C4-2B (cell line): ENCODE results near the gene RAB11FIP2.

Experiments used
- H3K27ac ChIP-seq: fragments of 450-650 bp; 2 replicates; pipeline ENCODE4 v1.5.1; 2017
- ZFX ChIP-seq: fragments of 450-650 bp; IDR thresholded peaks from 2 replicates; pipeline ENCODE4 v1.6.1; 2017
- TF ChIP-seq, protein P1 (sequence below): fragments of 450-650 bp; conservative IDR thresholded peaks from 2 replicates; pipeline ENCODE4 v1.5.1; 2017; ENCODE audit warnings: mild to moderate bottlenecking

RAB11FIP2 gene

DNA sequence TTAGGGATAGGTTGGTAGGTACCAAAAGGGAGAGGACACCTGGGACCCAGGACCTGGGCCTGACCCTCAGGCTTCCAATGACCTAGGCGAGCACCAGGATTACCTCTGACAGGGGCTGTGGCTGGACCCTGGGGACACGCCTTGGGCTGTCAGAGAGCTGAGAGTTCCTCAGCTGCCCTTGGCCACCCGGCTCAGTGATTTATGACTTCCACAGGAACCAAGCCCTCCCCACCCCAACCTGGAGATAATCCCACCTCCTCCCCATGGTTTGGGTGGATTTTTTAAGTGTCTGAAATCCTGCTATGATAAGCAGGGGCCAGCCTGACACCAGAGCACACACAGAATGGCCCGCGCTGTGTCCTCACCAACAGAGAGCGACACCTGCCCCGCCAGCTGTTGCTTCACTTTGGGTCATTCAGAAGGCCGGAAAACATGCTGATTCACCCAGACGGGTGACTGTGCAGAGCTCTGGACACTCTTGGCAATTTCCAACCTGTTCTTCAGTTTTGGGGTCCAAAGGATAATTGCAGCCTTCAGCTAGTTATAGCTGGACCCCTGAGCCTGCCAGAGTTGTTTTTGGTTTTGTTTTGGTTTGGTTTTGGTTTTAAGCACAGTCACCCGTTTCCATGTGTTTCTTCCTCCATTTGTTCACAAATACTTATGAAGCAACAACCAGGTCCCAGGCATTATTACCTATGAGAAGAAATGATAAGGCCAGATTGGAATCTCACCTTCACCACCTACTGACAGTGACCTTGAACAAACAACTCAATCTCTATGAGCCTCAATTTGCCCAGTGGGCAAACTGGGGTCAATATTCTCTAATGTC lies 78.2 kb downstream of the RAB11FIP2 start:
- no peak for TF ChIP-seq ZFX

DNA sequence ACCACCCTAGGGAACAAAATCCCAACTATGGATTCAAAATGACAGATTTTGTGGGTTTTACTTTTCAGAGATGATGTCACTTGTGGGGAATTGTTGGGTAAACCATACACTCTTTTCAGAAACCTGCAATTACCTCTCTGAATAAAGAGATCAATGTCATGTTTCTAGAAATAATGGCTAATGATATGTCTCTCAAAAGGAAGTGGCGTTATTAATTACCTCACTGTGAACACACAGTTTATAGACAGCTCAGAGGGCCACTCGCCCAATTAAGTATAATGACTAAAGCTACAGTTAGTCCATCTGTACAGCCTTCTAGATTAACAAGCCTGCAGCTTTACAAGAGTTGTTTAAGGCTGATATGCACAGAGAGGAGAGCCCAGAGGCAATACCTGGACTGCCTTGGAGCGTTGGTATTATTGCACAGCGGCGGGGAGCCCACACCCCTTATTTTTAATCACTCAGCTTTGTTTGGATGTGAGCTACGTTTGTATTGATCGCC lies 79.5 kb downstream of the RAB11FIP2 start:
- TF ChIP-seq ZFX, result no peak
- TF ChIP-seq, protein P1, sequence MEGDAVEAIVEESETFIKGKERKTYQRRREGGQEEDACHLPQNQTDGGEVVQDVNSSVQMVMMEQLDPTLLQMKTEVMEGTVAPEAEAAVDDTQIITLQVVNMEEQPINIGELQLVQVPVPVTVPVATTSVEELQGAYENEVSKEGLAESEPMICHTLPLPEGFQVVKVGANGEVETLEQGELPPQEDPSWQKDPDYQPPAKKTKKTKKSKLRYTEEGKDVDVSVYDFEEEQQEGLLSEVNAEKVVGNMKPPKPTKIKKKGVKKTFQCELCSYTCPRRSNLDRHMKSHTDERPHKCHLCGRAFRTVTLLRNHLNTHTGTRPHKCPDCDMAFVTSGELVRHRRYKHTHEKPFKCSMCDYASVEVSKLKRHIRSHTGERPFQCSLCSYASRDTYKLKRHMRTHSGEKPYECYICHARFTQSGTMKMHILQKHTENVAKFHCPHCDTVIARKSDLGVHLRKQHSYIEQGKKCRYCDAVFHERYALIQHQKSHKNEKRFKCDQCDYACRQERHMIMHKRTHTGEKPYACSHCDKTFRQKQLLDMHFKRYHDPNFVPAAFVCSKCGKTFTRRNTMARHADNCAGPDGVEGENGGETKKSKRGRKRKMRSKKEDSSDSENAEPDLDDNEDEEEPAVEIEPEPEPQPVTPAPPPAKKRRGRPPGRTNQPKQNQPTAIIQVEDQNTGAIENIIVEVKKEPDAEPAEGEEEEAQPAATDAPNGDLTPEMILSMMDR, result no peak

More for the DNA sequence above, 78.2 kb downstream of the RAB11FIP2 start:
- no peak overlapping the region for H3K27ac ChIP-seq

DNA sequence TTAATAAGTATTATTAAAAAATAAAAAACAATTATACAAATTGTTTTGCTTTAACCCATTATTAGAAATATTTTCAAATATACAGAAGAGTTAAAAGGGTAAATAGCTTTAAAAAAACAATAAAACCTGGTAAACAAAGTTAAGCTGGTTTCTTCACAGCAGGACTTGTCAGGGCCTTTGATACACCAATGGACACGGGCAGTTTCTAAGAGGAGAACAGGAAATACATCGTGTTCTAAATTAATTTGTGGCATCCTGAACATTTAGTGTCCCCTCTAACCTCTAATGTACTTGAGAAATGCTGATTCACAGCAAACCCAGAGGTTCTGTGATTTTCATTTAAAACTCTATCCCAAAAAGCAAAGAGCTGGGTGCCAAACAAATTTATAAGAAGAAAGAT lies 80.8 kb downstream of the RAB11FIP2 start:
- TF ChIP-seq ZFX, result no peak
- TF ChIP-seq, protein P1, result no peak
- no peak overlapping the region for H3K27ac ChIP-seq

More for the DNA sequence above, 79.5 kb downstream of the RAB11FIP2 start:
- H3K27ac ChIP-seq, result no peak overlapping the region

DNA sequence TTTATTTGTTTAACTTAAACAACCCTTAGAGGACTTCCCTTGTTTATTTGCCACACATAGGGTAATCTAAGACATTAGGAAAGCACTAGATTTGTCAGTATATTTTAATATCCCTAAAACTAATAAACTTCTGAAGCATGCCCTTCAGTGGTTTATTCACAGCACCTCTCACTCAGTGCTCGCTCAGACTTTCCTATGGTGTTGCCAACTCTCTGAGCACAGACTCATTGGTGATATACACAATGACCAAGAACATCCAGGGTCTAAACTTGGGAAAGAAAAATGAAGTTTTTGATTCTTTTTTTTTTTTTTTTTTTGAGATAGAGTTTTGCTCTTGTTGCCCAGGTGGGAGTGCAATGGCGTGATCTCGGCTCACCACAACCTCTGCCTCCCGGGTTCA lies 82.2 kb downstream of the RAB11FIP2 start:
- TF ChIP-seq ZFX, result no peak
- TF ChIP-seq, protein P1, result no peak
- H3K27ac ChIP-seq, result no peak overlapping the region

DNA sequence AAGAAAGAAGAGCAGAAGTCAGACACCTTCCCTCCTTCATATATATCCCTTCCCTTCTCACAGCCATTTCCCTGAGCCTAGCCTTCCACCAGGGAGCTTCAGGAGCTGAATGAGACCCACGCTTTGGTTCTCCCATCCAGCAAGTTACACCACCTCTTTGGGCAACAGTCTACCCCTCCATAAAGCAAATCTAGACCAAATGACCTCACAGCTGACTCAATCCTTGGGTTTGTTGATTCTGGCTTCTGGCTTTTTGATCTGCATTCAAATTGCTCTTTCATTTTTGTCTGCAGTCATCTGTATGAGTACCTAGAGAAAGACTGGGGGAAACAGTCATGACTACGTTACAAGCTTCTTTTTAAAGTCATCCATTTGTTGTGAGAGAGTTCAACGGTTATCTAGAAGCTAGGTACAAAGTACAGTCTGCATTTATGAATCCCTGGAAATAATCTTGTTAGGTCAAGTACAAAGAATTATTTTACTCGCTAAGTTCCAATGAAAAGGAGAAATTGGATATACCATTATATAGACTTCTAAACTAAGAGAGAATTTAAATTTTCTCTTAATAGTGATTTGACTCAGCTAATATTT lies 86.3 kb downstream of the RAB11FIP2 start:
- no peak overlapping the region for H3K27ac ChIP-seq
- TF ChIP-seq, protein P1, result no peak
- no peak for TF ChIP-seq ZFX

DNA sequence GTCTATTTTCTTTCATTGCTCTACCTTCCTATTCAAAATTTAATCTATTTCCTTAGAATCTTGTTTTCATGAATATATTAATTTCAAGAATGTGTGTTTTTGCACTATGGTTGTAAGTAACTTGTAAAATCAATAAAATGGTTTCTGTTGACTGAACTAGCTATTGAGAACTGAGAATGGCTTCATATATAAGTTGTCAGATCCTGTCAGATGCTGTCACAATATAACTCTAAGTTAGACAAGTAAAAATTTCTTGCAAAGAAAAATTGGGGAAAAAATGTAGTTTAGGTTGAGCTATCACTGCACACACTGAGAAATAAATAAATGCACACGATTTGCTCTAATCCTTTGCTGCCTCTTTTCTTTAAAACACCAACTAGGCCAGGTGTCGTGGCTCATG lies 89.8 kb downstream of the RAB11FIP2 start:
- H3K27ac ChIP-seq, result no peak overlapping the region
- TF ChIP-seq, protein P1, result no peak
- TF ChIP-seq ZFX, result no peak

DNA sequence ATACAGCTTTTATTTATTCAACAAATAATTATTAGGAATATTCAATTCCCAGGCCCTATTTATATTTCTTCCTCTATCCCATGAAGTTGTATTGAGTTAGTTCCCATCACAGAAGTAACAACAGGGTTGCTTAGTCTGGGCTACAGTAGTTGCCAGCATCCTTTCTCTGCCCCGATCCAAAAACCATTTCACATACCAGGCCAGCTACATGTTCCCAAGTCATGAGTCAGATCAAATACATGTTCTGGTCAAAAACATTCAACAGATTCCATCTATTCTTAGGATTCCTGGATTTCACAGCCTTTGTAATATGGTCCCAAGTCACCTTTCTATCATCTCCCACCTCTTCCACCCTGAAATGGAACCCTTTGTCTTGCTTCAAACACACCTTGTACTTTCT lies 91.6 kb downstream of the RAB11FIP2 start:
- no peak for TF ChIP-seq ZFX
- TF ChIP-seq, protein P1, result no peak
- H3K27ac ChIP-seq, result no peak overlapping the region
